Peyer's patch (tissue), 4 donors: ENCODE measurements around the gene GFI1B.
"Not testable (repeated sequence)": the region's sequence is repeated elsewhere in the genome, so short reads cannot be mapped to it uniquely, and the experiment has no call there.

Experiments used
- POLR2A ChIP-seq, 2 donors: fragments of 450-650 bp; IDR thresholded peaks; one replicate each; pipeline ENCODE4 v1.5.1; 2017; ENCODE audit warnings: antibody characterized with exemption in 2 of 2, mild to moderate bottlenecking in 2 of 2, moderate library complexity in 2 of 2
- TF ChIP-seq, protein P1 (sequence below), 6 experiments: fragments of 450-650 bp in 4 of 6; fragments of 200-600 bp in 2 of 6; sonication (generic) in 1 of 6; IDR thresholded peaks; one replicate each; pipeline ENCODE4 v1.5.1; 2017 to 2019; ENCODE audit warnings: antibody characterized with exemption in 6 of 6, mild to moderate bottlenecking in 3 of 6, moderate library complexity in 1 of 6

DNA sequence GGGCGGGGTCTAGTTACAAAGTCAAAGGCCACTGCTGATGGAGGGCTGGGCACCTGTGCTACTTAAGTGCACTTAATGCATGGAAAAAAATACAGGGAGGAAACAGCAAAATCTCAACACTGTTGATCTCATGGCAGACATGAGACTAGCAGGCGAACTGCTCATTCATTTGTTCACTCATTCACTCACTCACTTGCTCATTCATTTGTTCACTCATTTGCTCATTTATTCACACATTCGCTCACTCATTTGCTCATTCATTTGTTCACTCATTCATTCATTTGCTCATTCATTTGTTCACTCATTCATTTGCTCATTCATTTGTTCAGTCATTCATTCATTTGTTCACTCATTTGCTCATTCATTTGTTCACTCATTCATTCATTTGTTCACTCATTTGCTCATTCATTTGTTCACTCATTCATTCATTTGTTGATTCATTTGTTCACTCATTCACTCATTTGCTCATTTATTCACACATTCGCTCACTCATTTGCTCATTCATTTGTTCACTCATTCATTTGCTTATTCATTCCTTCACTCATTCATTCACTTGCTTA lies 11.6 kb downstream of the GFI1B start:
- not testable (repeated sequence) for TF ChIP-seq POLR2A (IDR thresholded peaks at IDR 0.05)
- TF ChIP-seq, protein P1, sequence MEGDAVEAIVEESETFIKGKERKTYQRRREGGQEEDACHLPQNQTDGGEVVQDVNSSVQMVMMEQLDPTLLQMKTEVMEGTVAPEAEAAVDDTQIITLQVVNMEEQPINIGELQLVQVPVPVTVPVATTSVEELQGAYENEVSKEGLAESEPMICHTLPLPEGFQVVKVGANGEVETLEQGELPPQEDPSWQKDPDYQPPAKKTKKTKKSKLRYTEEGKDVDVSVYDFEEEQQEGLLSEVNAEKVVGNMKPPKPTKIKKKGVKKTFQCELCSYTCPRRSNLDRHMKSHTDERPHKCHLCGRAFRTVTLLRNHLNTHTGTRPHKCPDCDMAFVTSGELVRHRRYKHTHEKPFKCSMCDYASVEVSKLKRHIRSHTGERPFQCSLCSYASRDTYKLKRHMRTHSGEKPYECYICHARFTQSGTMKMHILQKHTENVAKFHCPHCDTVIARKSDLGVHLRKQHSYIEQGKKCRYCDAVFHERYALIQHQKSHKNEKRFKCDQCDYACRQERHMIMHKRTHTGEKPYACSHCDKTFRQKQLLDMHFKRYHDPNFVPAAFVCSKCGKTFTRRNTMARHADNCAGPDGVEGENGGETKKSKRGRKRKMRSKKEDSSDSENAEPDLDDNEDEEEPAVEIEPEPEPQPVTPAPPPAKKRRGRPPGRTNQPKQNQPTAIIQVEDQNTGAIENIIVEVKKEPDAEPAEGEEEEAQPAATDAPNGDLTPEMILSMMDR (IDR thresholded peaks at IDR 0.05), result not testable (repeated sequence)
